ENCODE data around the gene LTA. TPM values are rescaled to one million over a fixed set of nuclear protein-coding genes. Genes with fewer than 3 reads are reported as not detected.

The LTA gene, protein sequence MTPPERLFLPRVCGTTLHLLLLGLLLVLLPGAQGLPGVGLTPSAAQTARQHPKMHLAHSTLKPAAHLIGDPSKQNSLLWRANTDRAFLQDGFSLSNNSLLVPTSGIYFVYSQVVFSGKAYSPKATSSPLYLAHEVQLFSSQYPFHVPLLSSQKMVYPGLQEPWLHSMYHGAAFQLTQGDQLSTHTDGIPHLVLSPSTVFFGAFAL
- not detected for total RNA-seq

DNA sequence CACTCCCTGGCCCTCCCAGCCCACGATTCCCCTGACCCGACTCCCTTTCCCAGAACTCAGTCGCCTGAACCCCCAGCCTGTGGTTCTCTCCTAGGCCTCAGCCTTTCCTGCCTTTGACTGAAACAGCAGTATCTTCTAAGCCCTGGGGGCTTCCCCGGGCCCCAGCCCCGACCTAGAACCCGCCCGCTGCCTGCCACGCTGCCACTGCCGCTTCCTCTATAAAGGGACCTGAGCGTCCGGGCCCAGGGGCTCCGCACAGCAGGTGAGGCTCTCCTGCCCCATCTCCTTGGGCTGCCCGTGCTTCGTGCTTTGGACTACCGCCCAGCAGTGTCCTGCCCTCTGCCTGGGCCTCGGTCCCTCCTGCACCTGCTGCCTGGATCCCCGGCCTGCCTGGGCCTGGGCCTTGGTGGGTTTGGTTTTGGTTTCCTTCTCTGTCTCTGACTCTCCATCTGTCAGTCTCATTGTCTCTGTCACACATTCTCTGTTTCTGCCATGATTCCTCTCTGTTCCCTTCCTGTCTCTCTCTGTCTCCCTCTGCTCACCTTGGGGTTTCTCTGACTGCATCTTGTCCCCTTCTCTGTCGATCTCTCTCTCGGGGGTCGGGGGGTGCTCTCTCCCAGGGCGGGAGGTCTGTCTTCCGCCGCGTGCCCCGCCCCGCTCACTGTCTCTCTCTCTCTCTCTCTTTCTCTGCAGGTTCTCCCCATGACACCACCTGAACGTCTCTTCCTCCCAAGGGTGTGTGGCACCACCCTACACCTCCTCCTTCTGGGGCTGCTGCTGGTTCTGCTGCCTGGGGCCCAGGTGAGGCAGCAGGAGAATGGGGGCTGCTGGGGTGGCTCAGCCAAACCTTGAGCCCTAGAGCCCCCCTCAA is at the start of gene LTA:
TSS of gene LTA (plus strand) at position 249 of the 871 bp plus-strand sequence. CDS start at position 703, 454 bp downstream.
- Histone ChIP-seq H3K36me3 (ENCODE audit: control insufficient read depth in 3 of 3, insufficient read depth in 3 of 3, low read length in 3 of 3) (no peaks in the 10 kb centered on the region), H3K4me3 (ENCODE audit: low read length in 3 of 3) (no peak within 1 kb of the TSS), H3K27ac (ENCODE audit: low read depth, low read length) (no peak within 1 kb of the TSS), H3K9me3 (ENCODE audit: control insufficient read depth in 3 of 3, low read length in 3 of 3) (no peaks in the 10 kb centered on the region), H3K27me3 (ENCODE audit: control insufficient read depth in 3 of 3, insufficient read depth in 3 of 3, low read length in 3 of 3) (peaks cover 0 to 13% (median 5%) of the 10 kb centered on the region in 3 donors), H3K4me1 (ENCODE audit: control insufficient read depth in 3 of 3, insufficient read depth in 3 of 3, low read length in 3 of 3) (peaks cover 0 to 6% (median 5%) of the 10 kb centered on the region in 3 donors), H3K9ac (ENCODE audit: low read depth in 1 of 3, low read length in 3 of 3) (no peak within 1 kb of the TSS)

DNA sequence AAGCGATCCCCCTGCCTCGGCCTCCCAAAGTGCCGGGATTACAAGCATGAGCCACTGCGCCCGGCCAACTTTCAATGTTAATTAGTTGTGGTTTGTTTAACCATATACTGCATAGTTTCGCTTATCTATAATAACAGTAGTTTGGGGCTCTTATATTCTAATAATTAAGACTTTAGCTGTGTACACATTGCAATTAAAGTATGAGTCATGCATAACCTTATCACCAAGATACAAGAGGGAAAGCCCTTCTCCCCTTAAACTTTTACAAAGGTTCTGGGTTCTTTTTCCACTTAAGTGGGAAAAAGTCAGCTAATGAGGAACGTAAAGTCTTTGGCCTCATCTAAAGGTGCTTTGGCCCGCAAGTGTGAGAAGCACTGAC is 46.5 kb upstream of the LTA start:
- Histone ChIP-seq H3K36me3 (ENCODE audit: control insufficient read depth in 3 of 3, insufficient read depth in 3 of 3, low read length in 3 of 3) (peaks cover 8 to 11% (median 9%) of the 10 kb centered on the region in 3 donors), H3K9me3 (ENCODE audit: control insufficient read depth in 3 of 3, low read length in 3 of 3) (no peaks in the 10 kb centered on the region), H3K27ac (ENCODE audit: low read depth, low read length) (no peak overlapping the region), H3K4me3 (ENCODE audit: low read length in 3 of 3) (no peak overlapping the region), H3K9ac (ENCODE audit: low read depth in 1 of 3, low read length in 3 of 3) (no peak overlapping the region), H3K4me1 (ENCODE audit: control insufficient read depth in 3 of 3, insufficient read depth in 3 of 3, low read length in 3 of 3) (peaks cover 3 to 4% (median 4%) of the 10 kb centered on the region in 3 donors), H3K27me3 (ENCODE audit: control insufficient read depth in 3 of 3, insufficient read depth in 3 of 3, low read length in 3 of 3) (no peaks in the 10 kb centered on the region)

DNA sequence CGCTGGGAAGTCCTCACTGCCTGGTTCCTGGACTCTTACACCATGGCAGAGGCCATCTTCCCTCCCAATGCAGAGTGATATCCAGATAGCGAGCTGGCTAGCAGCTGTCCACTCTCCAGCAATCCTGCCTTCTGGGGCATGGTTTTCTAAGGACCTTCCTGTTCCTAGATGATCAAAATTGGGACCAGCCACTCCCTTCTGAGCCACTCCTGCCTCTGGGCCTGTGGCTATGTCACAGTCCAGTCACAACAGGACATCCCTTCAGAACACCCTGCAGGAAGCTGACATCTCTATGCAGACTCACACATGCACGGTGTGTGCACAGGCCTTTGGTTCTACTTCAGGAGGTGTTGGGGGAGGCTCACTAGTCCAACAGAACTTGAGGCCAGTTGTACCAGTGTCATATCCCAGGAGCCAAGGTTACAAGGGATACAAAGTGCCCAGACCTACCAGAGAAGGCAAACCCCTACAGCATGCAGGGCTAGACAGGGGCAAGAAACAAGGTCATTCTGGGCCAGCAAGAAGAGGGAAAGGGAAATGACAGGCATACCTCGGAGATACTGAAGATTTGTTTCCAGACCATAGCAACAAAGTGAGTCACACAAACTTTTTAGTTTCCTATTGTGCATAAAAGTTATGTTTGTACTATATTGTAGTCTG is 46.0 kb upstream of the LTA start:
- H3K4me3 ChIP-seq (ENCODE audit: low read length in 3 of 3) = no peak overlapping the region
- H3K27me3 ChIP-seq (ENCODE audit: control insufficient read depth in 3 of 3, insufficient read depth in 3 of 3, low read length in 3 of 3) = no peaks in the 10 kb centered on the region
- peaks cover 3 to 4% (median 4%) of the 10 kb centered on the region in 3 donors for H3K4me1 ChIP-seq (ENCODE audit: control insufficient read depth in 3 of 3, insufficient read depth in 3 of 3, low read length in 3 of 3)
- no peak overlapping the region for H3K27ac ChIP-seq (ENCODE audit: low read depth, low read length)
- no peak overlapping the region for H3K9ac ChIP-seq (ENCODE audit: low read depth in 1 of 3, low read length in 3 of 3)
- H3K9me3 ChIP-seq (ENCODE audit: control insufficient read depth in 3 of 3, low read length in 3 of 3) = no peaks in the 10 kb centered on the region
- H3K36me3 ChIP-seq (ENCODE audit: control insufficient read depth in 3 of 3, insufficient read depth in 3 of 3, low read length in 3 of 3) = peaks cover 14 to 16% (median 14%) of the 10 kb centered on the region in 3 donors

DNA sequence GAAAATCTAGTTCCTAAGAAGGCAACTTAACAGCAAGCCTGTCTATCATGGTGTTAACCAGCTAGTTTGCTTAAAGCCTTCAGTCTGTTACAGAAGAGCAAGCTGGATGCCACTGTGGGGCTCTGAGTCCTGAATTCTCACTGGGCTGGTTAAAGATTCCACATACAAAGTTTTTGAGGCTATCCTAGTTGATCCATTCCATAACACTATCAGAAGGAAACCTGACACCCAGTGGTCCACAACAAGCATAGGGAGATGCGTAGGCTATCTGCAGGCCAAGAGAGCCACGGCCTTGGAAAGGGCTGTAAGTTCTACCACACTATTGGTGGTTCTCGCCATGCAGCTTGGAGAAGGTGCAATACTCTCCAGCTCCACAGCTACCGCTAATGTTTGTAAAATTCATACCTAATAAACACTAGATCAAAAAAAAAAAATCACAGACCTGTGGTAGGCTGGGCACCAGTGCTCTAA is 43.7 kb upstream of the LTA start:
- peaks cover 3 to 4% (median 4%) of the 10 kb centered on the region in 3 donors for H3K4me1 ChIP-seq (ENCODE audit: control insufficient read depth in 3 of 3, insufficient read depth in 3 of 3, low read length in 3 of 3)
- H3K4me3 ChIP-seq (ENCODE audit: low read length in 3 of 3) = no peak overlapping the region
- H3K27me3 ChIP-seq (ENCODE audit: control insufficient read depth in 3 of 3, insufficient read depth in 3 of 3, low read length in 3 of 3) = no peaks in the 10 kb centered on the region
- H3K27ac ChIP-seq (ENCODE audit: low read depth, low read length) = no peak overlapping the region
- peaks cover 27 to 35% (median 32%) of the 10 kb centered on the region in 3 donors for H3K36me3 ChIP-seq (ENCODE audit: control insufficient read depth in 3 of 3, insufficient read depth in 3 of 3, low read length in 3 of 3)
- H3K9ac ChIP-seq (ENCODE audit: low read depth in 1 of 3, low read length in 3 of 3) = no peak overlapping the region
- H3K9me3 ChIP-seq (ENCODE audit: control insufficient read depth in 3 of 3, low read length in 3 of 3) = no peaks in the 10 kb centered on the region

DNA sequence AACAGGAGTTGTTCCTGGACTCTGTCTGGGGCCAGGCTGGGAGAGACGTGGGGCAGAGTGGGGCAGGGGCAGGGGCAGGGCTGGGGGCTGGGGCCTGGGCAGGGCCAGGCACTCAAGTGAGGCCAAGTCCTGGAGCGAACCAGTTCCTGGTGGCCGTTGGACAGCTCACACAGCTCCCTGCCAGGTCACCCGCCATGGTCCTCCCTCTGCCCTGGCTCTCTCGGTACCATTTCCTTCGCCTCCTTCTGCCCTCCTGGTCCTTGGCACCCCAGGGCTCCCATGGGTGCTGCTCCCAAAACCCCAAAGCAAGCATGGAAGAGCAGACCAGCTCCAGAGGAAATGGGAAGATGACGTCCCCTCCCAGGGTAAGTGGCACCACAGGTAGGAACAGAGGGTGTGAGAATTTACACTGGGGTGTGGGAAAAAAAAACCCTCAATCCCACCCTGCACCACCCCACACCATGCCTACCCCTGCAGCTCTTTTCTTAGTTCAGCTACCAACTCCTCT is 43.2 kb upstream of the LTA start, which contains the start of gene MCCD1:
TSS of gene MCCD1 (plus strand) at position 142 of the 508 bp plus-strand sequence. CDS start at position 195, 53 bp downstream.
- Histone ChIP-seq H3K27ac (ENCODE audit: low read depth, low read length) (no peak within 1 kb of the TSS), H3K36me3 (ENCODE audit: control insufficient read depth in 3 of 3, insufficient read depth in 3 of 3, low read length in 3 of 3) (peaks cover 30 to 39% (median 37%) of the 10 kb centered on the region in 3 donors), H3K9me3 (ENCODE audit: control insufficient read depth in 3 of 3, low read length in 3 of 3) (no peaks in the 10 kb centered on the region), H3K4me3 (ENCODE audit: low read length in 3 of 3) (no peak within 1 kb of the TSS), H3K4me1 (ENCODE audit: control insufficient read depth in 3 of 3, insufficient read depth in 3 of 3, low read length in 3 of 3) (peaks cover 3 to 4% (median 4%) of the 10 kb centered on the region in 3 donors), H3K9ac (ENCODE audit: low read depth in 1 of 3, low read length in 3 of 3) (no peak within 1 kb of the TSS), H3K27me3 (ENCODE audit: control insufficient read depth in 3 of 3, insufficient read depth in 3 of 3, low read length in 3 of 3) (no peaks in the 10 kb centered on the region)

DNA sequence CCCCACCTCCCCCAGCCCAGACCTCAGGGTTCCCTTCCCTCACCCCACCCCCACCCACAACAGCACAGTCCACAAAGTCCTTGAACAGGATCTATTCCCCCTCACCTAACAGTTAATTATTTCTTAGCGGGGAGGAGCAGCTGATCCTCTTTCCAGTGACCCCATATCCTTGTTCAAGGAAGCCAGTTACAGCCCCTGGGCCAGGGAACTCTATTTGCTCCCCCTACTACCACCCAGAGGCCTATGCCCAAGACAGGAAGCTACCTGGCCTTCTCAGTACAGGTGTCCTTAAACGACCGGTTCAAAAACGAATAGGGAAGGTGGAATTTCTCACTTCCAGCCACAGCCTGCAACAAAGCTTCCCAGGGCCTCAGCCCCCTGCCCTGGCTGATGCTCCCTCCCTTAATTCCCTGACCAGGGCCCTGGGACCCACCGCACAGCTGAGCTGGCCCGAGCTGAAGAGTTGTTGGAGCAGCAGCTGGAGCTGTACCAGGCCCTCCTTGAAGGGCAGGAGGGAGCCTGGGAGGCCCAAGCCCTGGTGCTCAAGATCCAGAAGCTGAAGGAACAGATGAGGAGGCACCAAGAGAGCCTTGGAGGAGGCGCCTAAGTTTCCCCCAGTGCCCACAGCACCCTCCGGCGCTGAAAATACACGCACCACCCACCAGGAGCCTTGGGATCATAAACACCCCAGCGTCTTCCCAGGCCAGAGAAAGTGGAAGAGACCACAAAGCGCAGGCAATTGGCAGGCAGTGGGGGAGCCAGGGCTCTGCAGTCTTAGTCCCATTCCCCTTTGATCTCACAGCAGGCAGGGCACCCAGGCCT is 42.5 kb upstream of the LTA start:
- peaks cover 37 to 45% (median 44%) of the 10 kb centered on the region in 3 donors for H3K36me3 ChIP-seq (ENCODE audit: control insufficient read depth in 3 of 3, insufficient read depth in 3 of 3, low read length in 3 of 3)
- H3K27ac ChIP-seq (ENCODE audit: low read depth, low read length) = no peak overlapping the region
- no peak overlapping the region for H3K9ac ChIP-seq (ENCODE audit: low read depth in 1 of 3, low read length in 3 of 3)
- H3K4me1 ChIP-seq (ENCODE audit: control insufficient read depth in 3 of 3, insufficient read depth in 3 of 3, low read length in 3 of 3) = peaks cover 3 to 4% (median 4%) of the 10 kb centered on the region in 3 donors
- no peak overlapping the region for H3K4me3 ChIP-seq (ENCODE audit: low read length in 3 of 3)
- H3K27me3 ChIP-seq (ENCODE audit: control insufficient read depth in 3 of 3, insufficient read depth in 3 of 3, low read length in 3 of 3) = no peaks in the 10 kb centered on the region
- no peaks in the 10 kb centered on the region for H3K9me3 ChIP-seq (ENCODE audit: control insufficient read depth in 3 of 3, low read length in 3 of 3)

DNA sequence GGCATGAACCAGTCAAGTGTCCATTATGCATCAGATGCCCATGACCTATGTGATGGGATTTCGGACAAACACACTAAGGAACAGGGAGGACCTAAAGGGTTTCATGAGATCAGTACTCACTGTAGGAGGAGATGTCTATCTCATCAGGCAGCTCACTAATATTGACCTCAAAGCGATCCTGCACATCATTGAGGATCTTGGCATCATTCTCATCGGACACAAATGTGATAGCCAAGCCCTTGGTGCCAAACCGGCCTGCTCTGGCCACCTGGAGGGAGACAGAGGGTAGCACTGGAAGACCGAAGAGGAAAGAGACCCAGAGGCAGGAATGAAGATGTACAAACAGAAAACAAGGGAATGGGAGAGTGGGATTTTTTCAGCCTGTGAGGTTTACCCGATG is 41.4 kb upstream of the LTA start:
- H3K27ac ChIP-seq (ENCODE audit: low read depth, low read length) = no peak overlapping the region
- H3K4me3 ChIP-seq (ENCODE audit: low read length in 3 of 3) = no peak overlapping the region

DNA sequence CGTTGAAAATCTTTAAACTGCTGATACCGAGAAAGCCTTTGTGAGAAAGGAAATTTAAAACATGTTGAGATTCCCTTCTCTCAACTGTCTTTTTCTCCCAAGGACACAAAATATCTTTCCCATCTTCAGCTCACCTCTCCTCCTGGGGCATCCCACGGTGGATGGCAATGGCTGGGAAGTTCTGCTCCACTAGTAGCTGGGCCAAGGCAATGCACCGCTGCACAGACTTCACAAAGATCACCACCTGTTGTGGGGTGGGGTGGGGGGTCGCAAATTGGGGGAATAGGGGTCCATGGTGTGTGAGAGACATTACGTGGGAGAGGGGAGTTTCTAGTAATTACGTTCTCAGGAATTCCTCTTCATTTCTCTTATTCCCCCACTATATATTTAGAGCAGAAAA is 40.9 kb upstream of the LTA start:
- Histone ChIP-seq H3K9ac (ENCODE audit: low read depth in 1 of 3, low read length in 3 of 3) (no peak overlapping the region), H3K36me3 (ENCODE audit: control insufficient read depth in 3 of 3, insufficient read depth in 3 of 3, low read length in 3 of 3) (peaks cover 53 to 62% (median 60%) of the 10 kb centered on the region in 3 donors), H3K9me3 (ENCODE audit: control insufficient read depth in 3 of 3, low read length in 3 of 3) (no peaks in the 10 kb centered on the region), H3K4me1 (ENCODE audit: control insufficient read depth in 3 of 3, insufficient read depth in 3 of 3, low read length in 3 of 3) (peaks cover 3 to 4% (median 4%) of the 10 kb centered on the region in 3 donors), H3K4me3 (ENCODE audit: low read length in 3 of 3) (no peak overlapping the region), H3K27ac (ENCODE audit: low read depth, low read length) (no peak overlapping the region), H3K27me3 (ENCODE audit: control insufficient read depth in 3 of 3, insufficient read depth in 3 of 3, low read length in 3 of 3) (no peaks in the 10 kb centered on the region)

More for the DNA sequence above, 41.4 kb upstream of the LTA start:
- peaks cover 3 to 4% (median 4%) of the 10 kb centered on the region in 3 donors for H3K4me1 ChIP-seq (ENCODE audit: control insufficient read depth in 3 of 3, insufficient read depth in 3 of 3, low read length in 3 of 3)
- H3K36me3 ChIP-seq (ENCODE audit: control insufficient read depth in 3 of 3, insufficient read depth in 3 of 3, low read length in 3 of 3) = peaks cover 48 to 57% (median 55%) of the 10 kb centered on the region in 3 donors
- no peaks in the 10 kb centered on the region for H3K9me3 ChIP-seq (ENCODE audit: control insufficient read depth in 3 of 3, low read length in 3 of 3)
- no peak overlapping the region for H3K9ac ChIP-seq (ENCODE audit: low read depth in 1 of 3, low read length in 3 of 3)
- H3K27me3 ChIP-seq (ENCODE audit: control insufficient read depth in 3 of 3, insufficient read depth in 3 of 3, low read length in 3 of 3) = no peaks in the 10 kb centered on the region
